Keratinocyte (primary cell): Measurements from ENCODE around the gene DENND4C.

ENCODE experiments used
- CTCF ChIP-seq, 3 experiments: IDR thresholded peaks in 1 of 3; conservative IDR thresholded peaks in 1 of 3; optimal IDR thresholded peaks in 1 of 3; 2 replicates in 2 of 3; 3 replicates in 1 of 3; pipeline versions ENCODE3 to v1.5.1; 2011; ENCODE audit warnings: low read length in 3 of 3, mild to moderate bottlenecking in 3 of 3, moderate library complexity in 2 of 3, control low read depth in 1 of 3, inconsistent platforms in 1 of 3; ENCODE audit not compliant: insufficient read depth in 2 of 3; ENCODE audit errors: extremely low read depth in 1 of 3
- EZH2 ChIP-seq: IDR thresholded peaks from one replicate; pipeline ENCODE4 v1.6.1; 2012; ENCODE audit warnings: inconsistent platforms, mild to moderate bottlenecking, low read length, moderate library complexity

GRCh38 chr9:19185191-19185590 lies 45.3 kb upstream of the DENND4C start:
- TF ChIP-seq EZH2 (no peak), CTCF (optimal IDR thresholded peaks at IDR 0.05 in 1 of 3, IDR thresholded peaks at IDR 0.05 in 1 of 3, conservative IDR thresholded peaks at IDR 0.05 in 1 of 3; ENCODE audit: extremely low read depth in 1 of 3, insufficient read depth in 2 of 3, low read length in 3 of 3) (no peak)
